D721Med (cell line): ENCODE measurements around the gene AURKB.

Experiments
- DNase-seq: peaks from one replicate; pipeline ENCODE4 v3.0.0; 2011; ENCODE audit warnings: low spot score; ENCODE audit not compliant: insufficient read length
- FAIRE-seq: peaks from 2 replicates; lab custom pipeline; 2011; peaks lifted over from hg19 to GRCh38; lab: Jason Lieb, UNC
- TF ChIP-seq, protein P1 (sequence below): IDR thresholded peaks from 2 replicates; pipeline ENCODE4 v1.5.1; 2012; ENCODE audit warnings: mild to moderate bottlenecking, control low read depth; ENCODE audit not compliant: insufficient read depth; ENCODE audit errors: missing control alignments

AURKB gene

DNA sequence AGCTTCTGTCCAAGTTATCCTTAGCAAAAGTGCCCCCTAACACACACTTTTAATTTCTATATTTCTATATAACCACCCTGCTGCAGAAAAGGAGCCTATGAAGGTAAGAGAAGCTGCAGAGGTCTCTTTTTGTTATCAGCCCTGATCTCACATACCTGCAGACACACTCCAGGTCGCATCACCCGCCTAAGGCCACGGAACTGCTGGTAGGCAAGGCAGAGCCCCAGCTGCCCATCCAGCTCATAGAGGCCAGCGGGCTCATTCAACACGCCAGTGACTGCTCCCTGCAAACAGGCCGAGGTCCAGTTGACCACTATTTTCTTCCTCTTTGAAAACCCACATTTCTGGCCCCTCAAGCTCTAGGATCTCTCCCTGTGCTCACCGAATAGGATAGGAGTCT is 25.3 kb upstream of the AURKB start:
- TF ChIP-seq, protein P1, sequence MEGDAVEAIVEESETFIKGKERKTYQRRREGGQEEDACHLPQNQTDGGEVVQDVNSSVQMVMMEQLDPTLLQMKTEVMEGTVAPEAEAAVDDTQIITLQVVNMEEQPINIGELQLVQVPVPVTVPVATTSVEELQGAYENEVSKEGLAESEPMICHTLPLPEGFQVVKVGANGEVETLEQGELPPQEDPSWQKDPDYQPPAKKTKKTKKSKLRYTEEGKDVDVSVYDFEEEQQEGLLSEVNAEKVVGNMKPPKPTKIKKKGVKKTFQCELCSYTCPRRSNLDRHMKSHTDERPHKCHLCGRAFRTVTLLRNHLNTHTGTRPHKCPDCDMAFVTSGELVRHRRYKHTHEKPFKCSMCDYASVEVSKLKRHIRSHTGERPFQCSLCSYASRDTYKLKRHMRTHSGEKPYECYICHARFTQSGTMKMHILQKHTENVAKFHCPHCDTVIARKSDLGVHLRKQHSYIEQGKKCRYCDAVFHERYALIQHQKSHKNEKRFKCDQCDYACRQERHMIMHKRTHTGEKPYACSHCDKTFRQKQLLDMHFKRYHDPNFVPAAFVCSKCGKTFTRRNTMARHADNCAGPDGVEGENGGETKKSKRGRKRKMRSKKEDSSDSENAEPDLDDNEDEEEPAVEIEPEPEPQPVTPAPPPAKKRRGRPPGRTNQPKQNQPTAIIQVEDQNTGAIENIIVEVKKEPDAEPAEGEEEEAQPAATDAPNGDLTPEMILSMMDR, result no peak
- DNase-seq, result no peak
- FAIRE-seq, result no peak

DNA sequence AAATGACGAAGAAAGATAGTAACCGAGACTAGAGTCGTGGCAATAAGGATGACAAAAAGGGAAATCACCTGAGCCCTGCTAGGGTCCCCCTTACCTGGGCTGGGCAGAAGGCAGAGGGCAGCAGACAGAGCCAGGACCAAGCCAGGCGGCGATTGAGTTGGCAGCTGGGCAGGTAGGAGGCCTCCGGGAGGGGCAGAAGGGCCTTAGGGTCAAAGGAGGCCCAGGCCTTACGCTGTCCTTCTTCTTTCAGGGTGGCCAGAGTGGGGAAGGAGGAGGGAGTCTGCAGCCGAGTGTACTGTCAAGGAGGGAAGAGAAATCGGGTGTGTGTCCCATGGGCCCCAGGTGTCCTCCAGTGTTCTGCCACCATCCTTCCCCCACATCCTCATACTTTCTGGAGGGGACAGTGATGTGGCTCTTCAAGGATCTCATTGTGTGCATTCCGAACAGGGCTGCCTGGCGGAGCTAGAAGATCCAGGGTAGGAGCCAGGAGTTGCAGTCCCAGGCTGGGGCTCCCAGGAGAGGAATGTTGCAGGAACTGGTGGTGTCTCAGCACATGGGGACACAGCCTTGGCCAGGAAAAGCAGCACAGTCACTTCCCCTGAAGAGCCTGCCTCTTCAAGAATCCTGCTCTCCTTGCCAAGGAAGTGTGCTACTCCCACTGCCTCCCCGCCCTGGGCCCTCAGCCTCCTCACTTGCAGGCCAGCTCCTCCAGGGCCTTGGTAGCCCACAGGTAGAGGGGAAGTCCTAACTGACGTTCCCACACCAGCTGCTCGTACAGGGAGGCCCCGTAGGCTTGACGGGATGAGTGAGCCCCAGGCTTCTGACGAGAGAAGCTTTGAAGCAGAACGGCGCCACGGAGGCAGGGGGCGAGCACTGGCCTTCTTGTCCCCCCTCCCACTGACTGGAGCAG is 24.2 kb upstream of the AURKB start:
- TF ChIP-seq, protein P1, result no peak
- DNase-seq, result no peak
- FAIRE-seq, result no peak

DNA sequence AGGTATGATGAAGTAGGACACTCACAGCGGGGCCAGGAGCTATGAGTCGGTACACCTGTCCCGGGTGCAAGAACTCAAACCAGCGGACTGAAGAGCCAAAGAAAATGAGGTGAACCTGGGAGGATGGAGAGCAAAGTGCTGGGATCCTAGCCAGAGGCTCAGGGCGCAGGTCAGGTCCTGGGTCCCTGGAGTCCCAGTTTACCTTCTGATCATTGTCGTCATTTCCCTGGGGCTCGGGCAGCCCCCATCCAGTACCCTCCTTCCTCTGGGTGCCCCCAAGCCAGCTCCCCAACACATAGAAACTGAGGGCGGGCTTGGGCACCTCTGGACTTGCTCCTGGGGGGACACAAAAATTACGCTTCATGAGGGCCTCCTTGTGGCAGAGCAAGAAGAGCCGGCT is 21.3 kb upstream of the AURKB start:
- DNase-seq (no peak), FAIRE-seq (no peak)
- TF ChIP-seq, protein P1, result no peak

DNA sequence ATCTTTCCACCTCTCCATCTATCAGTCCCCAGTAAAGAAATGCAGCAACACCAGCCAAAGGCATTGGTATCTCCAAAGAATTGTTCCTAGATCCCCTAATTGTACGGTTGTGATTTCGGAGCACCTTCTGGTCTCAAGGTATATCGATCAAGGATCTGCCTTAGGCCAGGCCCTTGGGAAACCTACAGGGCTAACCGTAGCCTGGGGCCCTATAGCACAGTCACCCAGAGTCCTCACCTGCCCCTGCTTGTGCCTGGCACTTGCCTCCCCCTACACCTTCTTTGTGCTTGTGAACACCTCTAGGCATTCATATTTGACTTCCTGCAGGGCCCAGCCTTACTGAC is 16.8 kb upstream of the AURKB start:
- TF ChIP-seq, protein P1, result no peak
- no peak for DNase-seq
- no peak for FAIRE-seq

DNA sequence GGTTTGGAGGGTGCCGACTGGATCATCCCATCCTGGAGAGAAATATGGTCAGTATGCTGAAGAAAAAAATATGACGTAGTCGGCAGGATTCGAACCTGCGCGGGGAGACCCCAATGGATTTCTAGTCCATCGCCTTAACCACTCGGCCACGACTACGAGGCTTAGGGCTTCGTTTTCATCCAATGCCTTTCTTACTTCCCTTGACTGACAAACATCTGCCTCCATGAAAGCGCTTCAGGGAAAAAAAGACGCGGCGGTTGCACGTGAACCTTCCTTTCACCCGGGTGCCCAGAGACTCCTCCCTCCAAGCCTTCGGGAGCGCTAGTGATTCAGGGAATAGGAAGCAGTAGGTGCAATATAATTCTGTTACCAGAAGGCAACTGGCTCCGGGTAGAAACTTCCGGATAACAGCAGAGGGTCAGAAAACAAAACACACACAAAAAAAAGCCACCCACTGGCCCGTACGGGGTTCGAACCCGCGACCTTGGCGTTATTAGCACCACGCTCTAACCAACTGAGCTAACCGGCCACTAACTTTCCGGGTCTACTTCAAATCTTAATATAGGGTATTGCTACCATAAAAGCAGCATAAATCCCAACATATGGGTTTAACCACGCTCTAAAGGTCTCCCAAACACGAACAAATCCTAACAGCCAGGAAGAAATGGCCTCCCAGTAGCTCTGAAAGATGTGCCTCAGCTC is 16.3 kb upstream of the AURKB start:
- FAIRE-seq (no peak), DNase-seq (no peak)
- TF ChIP-seq, protein P1, result no peak

DNA sequence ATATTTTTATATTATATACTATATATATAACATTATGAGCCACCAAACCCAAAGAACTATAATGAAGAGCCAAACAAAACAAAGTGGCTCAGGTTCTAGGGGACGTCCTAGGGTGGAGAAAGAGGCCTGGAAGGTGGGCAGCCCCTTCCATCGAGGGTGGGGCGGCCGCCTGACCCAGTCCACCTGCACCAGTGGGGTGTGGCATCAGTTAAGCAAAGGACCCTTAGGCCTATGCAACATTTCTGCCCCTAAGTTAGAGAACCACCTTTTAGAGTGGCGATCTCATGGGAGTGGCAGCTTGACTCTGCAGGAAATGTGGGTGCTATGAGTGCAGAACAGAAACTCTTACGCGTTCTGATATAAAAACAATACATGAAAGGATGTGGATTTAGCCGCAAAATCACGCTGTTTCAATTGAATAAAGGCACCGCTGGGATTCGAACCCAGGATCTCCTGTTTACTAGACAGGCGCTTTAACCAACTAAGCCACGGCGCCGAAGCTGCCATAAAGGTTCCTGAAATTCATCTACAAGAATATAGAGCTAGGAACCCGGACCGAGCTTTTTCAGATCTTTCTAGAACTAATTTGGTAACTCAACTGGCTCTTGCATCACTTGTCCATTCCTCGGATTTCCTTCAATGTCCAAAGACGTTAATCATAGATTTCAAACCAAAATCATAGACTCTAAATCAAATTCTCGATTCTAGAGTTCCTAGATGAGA is 15.6 kb upstream of the AURKB start:
- no peak for FAIRE-seq
- TF ChIP-seq, protein P1, result no peak
- no peak for DNase-seq
